ENCODE measurements around the gene GRIA4. TPM values are rescaled to one million over a fixed set of nuclear protein-coding genes. Genes with fewer than 3 reads are reported as not detected.

GRIA4 gene
- polyA plus RNA-seq, 1 of the 3 experiments (the other 2 are of a cell fraction): 0.02 TPM

DNA sequence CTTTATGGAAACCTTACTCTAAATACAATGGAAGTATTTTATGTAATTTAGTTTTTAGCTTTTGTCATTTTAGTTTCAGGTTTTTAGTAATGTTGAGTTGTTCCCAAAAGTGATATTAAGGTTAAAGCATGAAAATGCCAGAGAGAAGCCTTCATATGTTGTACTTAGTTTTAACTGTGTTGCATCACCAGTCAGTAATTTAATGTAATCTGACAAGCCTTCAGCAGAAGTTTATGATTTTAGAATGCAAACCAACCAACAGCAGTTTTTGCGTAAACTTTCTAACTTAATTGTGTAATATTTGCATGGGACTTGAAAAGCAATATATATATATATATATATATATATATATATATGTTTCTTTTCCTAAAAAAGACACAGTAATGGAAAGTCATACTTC, 301.6 kb downstream of the GRIA4 start:
- Histone ChIP-seq H3K4me1 (ENCODE audit: control insufficient read depth in 1 of 2, insufficient read depth in 2 of 2, low read depth in 1 of 2, low read length in 1 of 2) (no peaks in the 10 kb centered on the region; a peak in 2 of 4 replicates), H4K20me1 (ENCODE audit: insufficient read depth) (no peaks in the 10 kb centered on the region), H2AFZ (ENCODE audit: low read depth) (no peak overlapping the region), H3K4me3 (ENCODE audit: low read depth in 2 of 2, low read length in 1 of 2) (no peak overlapping the region), H3K27me3 (ENCODE audit: insufficient read depth) (no peaks in the 10 kb centered on the region), H3K79me2 (ENCODE audit: insufficient read depth) (no peaks in the 10 kb centered on the region), H3K9me3 (no peaks in the 10 kb centered on the region), H3F3A (replicated peaks; ENCODE audit: insufficient read depth) (no peaks in the 10 kb centered on the region), H3K36me3 (replicated peaks in 1 of 2; ENCODE audit: control insufficient read depth in 1 of 2, insufficient read depth in 2 of 2, low read length in 1 of 2) (no peaks in the 10 kb centered on the region), H3K4me2 (no peak overlapping the region), H3K9me2 (no peaks in the 10 kb centered on the region), H3K9ac (no peak overlapping the region), H3K27ac (ENCODE audit: low read depth in 2 of 2, low read length in 1 of 2) (no peak overlapping the region; a peak in 1 of 4 replicates)
- TF ChIP-seq EZH2phosphoT487 (IDR thresholded peaks at IDR 0.05; ENCODE audit: borderline replicate concordance, low read depth) (no peak), FOXM1 (IDR thresholded peaks at IDR 0.05; ENCODE audit: low read depth) (no peak), GABPA (IDR thresholded peaks at IDR 0.05; ENCODE audit: low read depth) (no peak), EP300 (IDR thresholded peaks at IDR 0.05; ENCODE audit: borderline replicate concordance in 1 of 2, low read depth in 1 of 2, low read length in 1 of 2) (peak in 1 of 2 experiments; percentile 35; a peak in 1 of 4 replicates), TCF12 (IDR thresholded peaks at IDR 0.05) (peak; percentile 81), RCOR1 (IDR thresholded peaks at IDR 0.05; ENCODE audit: low read length) (no peak), POLR2AphosphoS5 (IDR thresholded peaks at IDR 0.05; ENCODE audit: low read depth, low read length) (0 out of 2 replicates have a peak, but pooled peaks have one; percentile 13), GATA2 (CRISPR knock-in tag; IDR thresholded peaks at IDR 0.05) (no peak), RFX5 (IDR thresholded peaks at IDR 0.05; ENCODE audit: low read length) (no peak), SIN3A (IDR thresholded peaks at IDR 0.05; ENCODE audit: borderline replicate concordance, low read depth, low read length) (no peak)
- TF ChIP-seq, protein P1, sequence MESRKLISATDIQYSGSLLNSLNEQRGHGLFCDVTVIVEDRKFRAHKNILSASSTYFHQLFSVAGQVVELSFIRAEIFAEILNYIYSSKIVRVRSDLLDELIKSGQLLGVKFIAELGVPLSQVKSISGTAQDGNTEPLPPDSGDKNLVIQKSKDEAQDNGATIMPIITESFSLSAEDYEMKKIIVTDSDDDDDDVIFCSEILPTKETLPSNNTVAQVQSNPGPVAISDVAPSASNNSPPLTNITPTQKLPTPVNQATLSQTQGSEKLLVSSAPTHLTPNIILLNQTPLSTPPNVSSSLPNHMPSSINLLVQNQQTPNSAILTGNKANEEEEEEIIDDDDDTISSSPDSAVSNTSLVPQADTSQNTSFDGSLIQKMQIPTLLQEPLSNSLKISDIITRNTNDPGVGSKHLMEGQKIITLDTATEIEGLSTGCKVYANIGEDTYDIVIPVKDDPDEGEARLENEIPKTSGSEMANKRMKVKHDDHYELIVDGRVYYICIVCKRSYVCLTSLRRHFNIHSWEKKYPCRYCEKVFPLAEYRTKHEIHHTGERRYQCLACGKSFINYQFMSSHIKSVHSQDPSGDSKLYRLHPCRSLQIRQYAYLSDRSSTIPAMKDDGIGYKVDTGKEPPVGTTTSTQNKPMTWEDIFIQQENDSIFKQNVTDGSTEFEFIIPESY (IDR thresholded peaks at IDR 0.05; ENCODE audit: borderline replicate concordance, low read depth): no peak
- TF ChIP-seq, protein P2, sequence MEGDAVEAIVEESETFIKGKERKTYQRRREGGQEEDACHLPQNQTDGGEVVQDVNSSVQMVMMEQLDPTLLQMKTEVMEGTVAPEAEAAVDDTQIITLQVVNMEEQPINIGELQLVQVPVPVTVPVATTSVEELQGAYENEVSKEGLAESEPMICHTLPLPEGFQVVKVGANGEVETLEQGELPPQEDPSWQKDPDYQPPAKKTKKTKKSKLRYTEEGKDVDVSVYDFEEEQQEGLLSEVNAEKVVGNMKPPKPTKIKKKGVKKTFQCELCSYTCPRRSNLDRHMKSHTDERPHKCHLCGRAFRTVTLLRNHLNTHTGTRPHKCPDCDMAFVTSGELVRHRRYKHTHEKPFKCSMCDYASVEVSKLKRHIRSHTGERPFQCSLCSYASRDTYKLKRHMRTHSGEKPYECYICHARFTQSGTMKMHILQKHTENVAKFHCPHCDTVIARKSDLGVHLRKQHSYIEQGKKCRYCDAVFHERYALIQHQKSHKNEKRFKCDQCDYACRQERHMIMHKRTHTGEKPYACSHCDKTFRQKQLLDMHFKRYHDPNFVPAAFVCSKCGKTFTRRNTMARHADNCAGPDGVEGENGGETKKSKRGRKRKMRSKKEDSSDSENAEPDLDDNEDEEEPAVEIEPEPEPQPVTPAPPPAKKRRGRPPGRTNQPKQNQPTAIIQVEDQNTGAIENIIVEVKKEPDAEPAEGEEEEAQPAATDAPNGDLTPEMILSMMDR (IDR thresholded peaks at IDR 0.05): no peak
- TF ChIP-seq, protein P3, sequence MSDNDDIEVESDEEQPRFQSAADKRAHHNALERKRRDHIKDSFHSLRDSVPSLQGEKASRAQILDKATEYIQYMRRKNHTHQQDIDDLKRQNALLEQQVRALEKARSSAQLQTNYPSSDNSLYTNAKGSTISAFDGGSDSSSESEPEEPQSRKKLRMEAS (IDR thresholded peaks at IDR 0.05; ENCODE audit: low read depth): no peak
- TF ChIP-seq, protein P4, sequence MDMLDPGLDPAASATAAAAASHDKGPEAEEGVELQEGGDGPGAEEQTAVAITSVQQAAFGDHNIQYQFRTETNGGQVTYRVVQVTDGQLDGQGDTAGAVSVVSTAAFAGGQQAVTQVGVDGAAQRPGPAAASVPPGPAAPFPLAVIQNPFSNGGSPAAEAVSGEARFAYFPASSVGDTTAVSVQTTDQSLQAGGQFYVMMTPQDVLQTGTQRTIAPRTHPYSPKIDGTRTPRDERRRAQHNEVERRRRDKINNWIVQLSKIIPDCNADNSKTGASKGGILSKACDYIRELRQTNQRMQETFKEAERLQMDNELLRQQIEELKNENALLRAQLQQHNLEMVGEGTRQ (IDR thresholded peaks at IDR 0.05; ENCODE audit: borderline replicate concordance, low read depth, low read length): no peak
- TF ChIP-seq, protein P5, sequence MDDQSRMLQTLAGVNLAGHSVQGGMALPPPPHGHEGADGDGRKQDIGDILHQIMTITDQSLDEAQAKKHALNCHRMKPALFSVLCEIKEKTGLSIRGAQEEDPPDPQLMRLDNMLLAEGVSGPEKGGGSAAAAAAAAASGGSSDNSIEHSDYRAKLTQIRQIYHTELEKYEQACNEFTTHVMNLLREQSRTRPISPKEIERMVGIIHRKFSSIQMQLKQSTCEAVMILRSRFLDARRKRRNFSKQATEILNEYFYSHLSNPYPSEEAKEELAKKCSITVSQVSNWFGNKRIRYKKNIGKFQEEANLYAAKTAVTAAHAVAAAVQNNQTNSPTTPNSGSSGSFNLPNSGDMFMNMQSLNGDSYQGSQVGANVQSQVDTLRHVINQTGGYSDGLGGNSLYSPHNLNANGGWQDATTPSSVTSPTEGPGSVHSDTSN (IDR thresholded peaks at IDR 0.05): peak; percentile 59
- POLR2A ChIA-PET: no interaction called here
- no peak for DNase-seq
- WGBS (ENCODE audit: low lambda C conversion rate): 65% methylated on average over 1 of the region's 1 CpG
- CTCF ChIA-PET: interaction anchor here (1.5 kb wide), 1 partner anchor 18 kb away, joined by 3 read pairs; no protein-coding TSS in a partner anchor

Data from SK-N-SH (cell line).